SK-N-SH (cell line): ENCODE measurements around the gene METTL13. TPM values are rescaled to one million over a fixed set of nuclear protein-coding genes. Genes with fewer than 3 reads are reported as not detected.

Source experiments
- CTCF ChIA-PET: fragments of 300-600, 350-600 bp; formaldehyde crosslinking; extraction: SDS; loops from one replicate; lab custom pipeline; 2021; lab: Yijun Ruan, JAX
- POLR2A ChIA-PET: fragments of 350-600 bp; sonication (Branson Sonifier 250); formaldehyde crosslinking; extraction: SDS; loops from one replicate; lab custom pipeline; 2020; ENCODE audit warnings: antibody characterized with exemption, inconsistent platforms; lab: Yijun Ruan, JAX
- DNase-seq: peaks from one replicate; pipeline ENCODE4 v3.0.0; 2012
- H2AFZ ChIP-seq: fragments of 200-600 bp; sonication (generic); 2 replicates; pipeline ENCODE4 v1.8.1; 2016; ENCODE audit warnings: antibody characterized with exemption, mild to moderate bottlenecking, low read depth
- H3F3A ChIP-seq: fragments of 200-600 bp; sonication (generic); replicated peaks from 2 replicates; pipeline ENCODE3; 2016; ENCODE audit warnings: antibody characterized with exemption, mild to moderate bottlenecking; ENCODE audit not compliant: insufficient read depth
- H3K27ac ChIP-seq, 2 experiments: fragments of 200-500 bp in 1 of 2; fragments of 200-600 bp in 1 of 2; sonication (Bioruptor generic) in 1 of 2; sonication (generic), shearing (Covaris generic) in 1 of 2; 2 replicates each; pipeline versions ENCODE4 v1.5.1 to v1.6.1; 2014 to 2016; ENCODE audit warnings: low read depth in 2 of 2, inconsistent platforms in 1 of 2, low read length in 1 of 2, mild to moderate bottlenecking in 1 of 2, mixed read lengths in 1 of 2
- H3K27me3 ChIP-seq: fragments of 200-600 bp; sonication (generic), shearing (Covaris generic); 2 replicates; pipeline ENCODE4 v1.6.1; 2016; ENCODE audit warnings: mixed run types; ENCODE audit not compliant: insufficient read depth
- H3K36me3 ChIP-seq, 2 experiments: fragments of 200-500 bp in 1 of 2; fragments of 200-600 bp in 1 of 2; sonication (Bioruptor generic) in 1 of 2; sonication (generic) in 1 of 2; replicated peaks in 1 of 2; 2 replicates each; pipeline versions ENCODE3 to v1.5.1; 2014 to 2016; ENCODE audit warnings: low read length in 1 of 2, mild to moderate bottlenecking in 1 of 2; ENCODE audit not compliant: insufficient read depth in 2 of 2, control insufficient read depth in 1 of 2
- H3K4me1 ChIP-seq, 2 experiments: fragments of 200-500 bp in 1 of 2; fragments of 200-600 bp in 1 of 2; sonication (Bioruptor generic) in 1 of 2; sonication (generic), shearing (Covaris generic) in 1 of 2; 2 replicates each; pipeline versions ENCODE4 v1.5.1 to v1.6.1; 2014 to 2016; ENCODE audit warnings: low read depth in 1 of 2, low read length in 1 of 2, mixed run types in 1 of 2; ENCODE audit not compliant: insufficient read depth in 2 of 2, control insufficient read depth in 1 of 2
- H3K4me2 ChIP-seq: fragments of 200-600 bp; sonication (generic), shearing (Covaris generic); 2 replicates; pipeline ENCODE4 v1.6.1; 2017; ENCODE audit warnings: mixed run types
- H3K4me3 ChIP-seq, 2 experiments: fragments of 200-500 bp in 1 of 2; fragments of 200-600 bp in 1 of 2; sonication (Bioruptor generic) in 1 of 2; sonication (generic), shearing (Covaris generic) in 1 of 2; 2 replicates each; pipeline versions ENCODE4 v1.5.1 to v1.8.1; 2014 to 2016; ENCODE audit warnings: low read depth in 2 of 2, inconsistent platforms in 1 of 2, low read length in 1 of 2, mild to moderate bottlenecking in 1 of 2, mixed read lengths in 1 of 2, moderate library complexity in 1 of 2
- H3K79me2 ChIP-seq: fragments of 200-600 bp; sonication (generic); 2 replicates; pipeline ENCODE4 v1.8.1; 2017; ENCODE audit warnings: mild to moderate bottlenecking; ENCODE audit not compliant: insufficient read depth
- H3K9ac ChIP-seq: fragments of 200-600 bp; sonication (generic); 2 replicates; pipeline ENCODE4 v1.6.1; 2017; ENCODE audit warnings: mixed run types
- H3K9me2 ChIP-seq: fragments of 200-600 bp; sonication (generic); 2 replicates; pipeline ENCODE4 v1.6.1; 2017; ENCODE audit warnings: mixed run types
- H3K9me3 ChIP-seq: fragments of 200-600 bp; sonication (generic); 2 replicates; pipeline ENCODE4 v1.6.1; 2017; ENCODE audit warnings: mixed run types, mild to moderate bottlenecking, moderate library complexity
- H4K20me1 ChIP-seq: fragments of 200-600 bp; sonication (generic); 2 replicates; pipeline ENCODE4 v1.6.1; 2017; ENCODE audit warnings: mild to moderate bottlenecking, mixed run types; ENCODE audit not compliant: insufficient read depth
- CHD2 ChIP-seq: fragments of 150-350 bp; IDR thresholded peaks from 2 replicates; pipeline ENCODE4 v1.6.1; 2018; ENCODE audit warnings: low read length; ENCODE audit not compliant: partially characterized antibody
- ELF1 ChIP-seq: IDR thresholded peaks from 2 replicates; pipeline ENCODE4 v1.4.0; 2012
- EP300 ChIP-seq, 2 experiments: IDR thresholded peaks; 2 replicates each; pipeline versions ENCODE4 v1.4.0 to v1.6.1; 2012; ENCODE audit warnings: borderline replicate concordance in 1 of 2, low read depth in 1 of 2, low read length in 1 of 2
- EZH2phosphoT487 ChIP-seq: fragments of 200-600 bp; sonication (generic); IDR thresholded peaks from 2 replicates; pipeline ENCODE4 v1.6.1; 2017; ENCODE audit warnings: low read depth, mixed run types, mild to moderate bottlenecking, antibody characterized with exemption, moderate library complexity, borderline replicate concordance
- FOSL2 ChIP-seq: IDR thresholded peaks from 2 replicates; pipeline ENCODE4 v1.4.0; 2012; ENCODE audit warnings: low read depth, mild to moderate bottlenecking, moderate library complexity, borderline replicate concordance
- FOXJ3 ChIP-seq: sonication (generic); formaldehyde crosslinking; IDR thresholded peaks from 2 replicates; pipeline ENCODE4 v1.5.1; 2020; ENCODE audit warnings: mild to moderate bottlenecking, missing genetic modification reagents
- GABPA ChIP-seq: IDR thresholded peaks from 2 replicates; pipeline ENCODE4 v1.4.0; 2012; ENCODE audit warnings: low read depth, mild to moderate bottlenecking
- JUND ChIP-seq: IDR thresholded peaks from 2 replicates; pipeline ENCODE4 v1.4.0; 2012
- POLR2AphosphoS5 ChIP-seq: IDR thresholded peaks from 2 replicates; pipeline ENCODE4 v1.6.1; 2012; ENCODE audit warnings: low read depth, low read length
- RAD21 ChIP-seq: IDR thresholded peaks from 2 replicates; pipeline ENCODE4 v1.6.1; 2012; ENCODE audit warnings: mild to moderate bottlenecking, low read length
- RFX5 ChIP-seq: IDR thresholded peaks from 2 replicates; pipeline ENCODE4 v1.6.1; 2012; ENCODE audit warnings: mild to moderate bottlenecking, improper control_type of control experiment, low read length
- SIN3A ChIP-seq: IDR thresholded peaks from 2 replicates; pipeline ENCODE4 v1.6.1; 2012; ENCODE audit warnings: low read depth, mild to moderate bottlenecking, low read length, moderate library complexity, borderline replicate concordance
- TAF1 ChIP-seq: IDR thresholded peaks from 2 replicates; pipeline ENCODE4 v1.6.1; 2012; ENCODE audit warnings: low read depth, mild to moderate bottlenecking, low read length, moderate library complexity, borderline replicate concordance
- TCF12 ChIP-seq: IDR thresholded peaks from 2 replicates; pipeline ENCODE4 v1.4.0; 2012
- WGBS: methylation state at CpG from one replicate; pipeline ENCODE4 v1.1.6; 2017; ENCODE audit warnings: low lambda C conversion rate; 5-methylcytosine and 5-hydroxymethylcytosine counted together
- polyA plus RNA-seq, 3 experiments: library from polyadenylated mRNA; depleted of rRNA; stranded (reverse); fragments of >200 nt; gene quantifications; 2 replicates each; pipeline ENCODE4 v1.2.3, GENCODE V29; 2012
- TF ChIP-seq, protein P1 (sequence below): fragments of 150-350 bp; IDR thresholded peaks from 2 replicates; pipeline ENCODE4 v1.6.1; 2016; ENCODE audit warnings: mild to moderate bottlenecking, low read depth, low read length
- TF ChIP-seq, protein P2 (sequence below): fragments of 200-600 bp; sonication (generic); IDR thresholded peaks from 2 replicates; pipeline ENCODE4 v1.6.1; 2017; ENCODE audit warnings: antibody characterized with exemption, mild to moderate bottlenecking, moderate library complexity
- TF ChIP-seq, protein P3 (sequence below): IDR thresholded peaks from 2 replicates; pipeline ENCODE4 v1.4.0; 2012; ENCODE audit warnings: low read depth, borderline replicate concordance
- TF ChIP-seq, protein P4 (sequence below): IDR thresholded peaks from 2 replicates; pipeline ENCODE4 v1.4.0; 2012; ENCODE audit warnings: low read depth, borderline replicate concordance
- TF ChIP-seq, protein P5 (sequence below): IDR thresholded peaks from 2 replicates; pipeline ENCODE4 v1.6.1; 2012; ENCODE audit warnings: mild to moderate bottlenecking, low read depth, low read length, moderate library complexity

Gene METTL13
- polyA plus RNA-seq, 1 of the 3 experiments (the other 2 are of a cell fraction): 32.7 TPM

DNA sequence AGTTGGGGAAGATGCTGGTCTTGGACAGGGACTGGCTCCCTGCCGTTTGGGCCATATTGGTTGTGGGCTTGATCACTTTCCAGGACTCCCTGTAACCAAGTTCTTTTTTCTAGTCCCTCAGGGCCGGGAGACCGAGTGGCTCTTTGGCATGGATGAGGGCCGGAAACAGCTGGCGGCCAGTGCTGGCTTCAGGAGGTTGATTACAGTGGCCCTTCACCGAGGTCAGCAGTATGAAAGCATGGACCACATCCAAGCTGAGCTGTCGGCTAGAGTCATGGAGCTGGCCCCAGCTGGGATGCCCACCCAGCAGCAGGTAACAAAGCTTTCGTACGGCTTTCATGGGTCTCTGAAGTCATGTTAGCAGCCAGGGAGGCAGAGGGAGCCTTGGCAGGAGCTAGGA lies 4.3 kb downstream of the METTL13 start:
- POLR2A ChIA-PET: no interaction called here
- H3K79me2 ChIP-seq: peaks cover 42% of the 10 kb centered on the region
- CTCF ChIA-PET: interaction anchor here (0.6 to 11.1 kb wide), 5 partner anchors 16 to 826 kb away, joined by 3 to 74 read pairs (median 5); no protein-coding TSS in a partner anchor

More for the DNA sequence above, 4.3 kb downstream of the METTL13 start:
- H3K4me2 ChIP-seq: no peak overlapping the region
- 96% methylated on average over 7 of the region's 9 CpGs for WGBS
- peaks cover 30 to 73% of the 10 kb centered on the region in 2 experiments for H3K36me3 ChIP-seq
- no peak overlapping the region for H3K9ac ChIP-seq
- no peak overlapping the region for H3K4me3 ChIP-seq
- TF ChIP-seq JUND (no peak), GABPA (no peak), CHD2 (no peak), FOSL2 (no peak), POLR2AphosphoS5 (no peak), TCF12 (no peak), FOXJ3 (no peak), RFX5 (no peak), RAD21 (no peak), EP300 (IDR thresholded peaks at IDR 0.05; ENCODE audit: borderline replicate concordance in 1 of 2, low read depth in 1 of 2, low read length in 1 of 2) (no peak), SIN3A (no peak), TAF1 (no peak), EZH2phosphoT487 (no peak), ELF1 (no peak)
- TF ChIP-seq, protein P1, sequence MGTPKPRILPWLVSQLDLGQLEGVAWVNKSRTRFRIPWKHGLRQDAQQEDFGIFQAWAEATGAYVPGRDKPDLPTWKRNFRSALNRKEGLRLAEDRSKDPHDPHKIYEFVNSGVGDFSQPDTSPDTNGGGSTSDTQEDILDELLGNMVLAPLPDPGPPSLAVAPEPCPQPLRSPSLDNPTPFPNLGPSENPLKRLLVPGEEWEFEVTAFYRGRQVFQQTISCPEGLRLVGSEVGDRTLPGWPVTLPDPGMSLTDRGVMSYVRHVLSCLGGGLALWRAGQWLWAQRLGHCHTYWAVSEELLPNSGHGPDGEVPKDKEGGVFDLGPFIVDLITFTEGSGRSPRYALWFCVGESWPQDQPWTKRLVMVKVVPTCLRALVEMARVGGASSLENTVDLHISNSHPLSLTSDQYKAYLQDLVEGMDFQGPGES: no peak
- TF ChIP-seq, protein P2, sequence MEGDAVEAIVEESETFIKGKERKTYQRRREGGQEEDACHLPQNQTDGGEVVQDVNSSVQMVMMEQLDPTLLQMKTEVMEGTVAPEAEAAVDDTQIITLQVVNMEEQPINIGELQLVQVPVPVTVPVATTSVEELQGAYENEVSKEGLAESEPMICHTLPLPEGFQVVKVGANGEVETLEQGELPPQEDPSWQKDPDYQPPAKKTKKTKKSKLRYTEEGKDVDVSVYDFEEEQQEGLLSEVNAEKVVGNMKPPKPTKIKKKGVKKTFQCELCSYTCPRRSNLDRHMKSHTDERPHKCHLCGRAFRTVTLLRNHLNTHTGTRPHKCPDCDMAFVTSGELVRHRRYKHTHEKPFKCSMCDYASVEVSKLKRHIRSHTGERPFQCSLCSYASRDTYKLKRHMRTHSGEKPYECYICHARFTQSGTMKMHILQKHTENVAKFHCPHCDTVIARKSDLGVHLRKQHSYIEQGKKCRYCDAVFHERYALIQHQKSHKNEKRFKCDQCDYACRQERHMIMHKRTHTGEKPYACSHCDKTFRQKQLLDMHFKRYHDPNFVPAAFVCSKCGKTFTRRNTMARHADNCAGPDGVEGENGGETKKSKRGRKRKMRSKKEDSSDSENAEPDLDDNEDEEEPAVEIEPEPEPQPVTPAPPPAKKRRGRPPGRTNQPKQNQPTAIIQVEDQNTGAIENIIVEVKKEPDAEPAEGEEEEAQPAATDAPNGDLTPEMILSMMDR: no peak
- TF ChIP-seq, protein P3, sequence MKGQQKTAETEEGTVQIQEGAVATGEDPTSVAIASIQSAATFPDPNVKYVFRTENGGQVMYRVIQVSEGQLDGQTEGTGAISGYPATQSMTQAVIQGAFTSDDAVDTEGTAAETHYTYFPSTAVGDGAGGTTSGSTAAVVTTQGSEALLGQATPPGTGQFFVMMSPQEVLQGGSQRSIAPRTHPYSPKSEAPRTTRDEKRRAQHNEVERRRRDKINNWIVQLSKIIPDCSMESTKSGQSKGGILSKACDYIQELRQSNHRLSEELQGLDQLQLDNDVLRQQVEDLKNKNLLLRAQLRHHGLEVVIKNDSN: no peak
- TF ChIP-seq, protein P4, sequence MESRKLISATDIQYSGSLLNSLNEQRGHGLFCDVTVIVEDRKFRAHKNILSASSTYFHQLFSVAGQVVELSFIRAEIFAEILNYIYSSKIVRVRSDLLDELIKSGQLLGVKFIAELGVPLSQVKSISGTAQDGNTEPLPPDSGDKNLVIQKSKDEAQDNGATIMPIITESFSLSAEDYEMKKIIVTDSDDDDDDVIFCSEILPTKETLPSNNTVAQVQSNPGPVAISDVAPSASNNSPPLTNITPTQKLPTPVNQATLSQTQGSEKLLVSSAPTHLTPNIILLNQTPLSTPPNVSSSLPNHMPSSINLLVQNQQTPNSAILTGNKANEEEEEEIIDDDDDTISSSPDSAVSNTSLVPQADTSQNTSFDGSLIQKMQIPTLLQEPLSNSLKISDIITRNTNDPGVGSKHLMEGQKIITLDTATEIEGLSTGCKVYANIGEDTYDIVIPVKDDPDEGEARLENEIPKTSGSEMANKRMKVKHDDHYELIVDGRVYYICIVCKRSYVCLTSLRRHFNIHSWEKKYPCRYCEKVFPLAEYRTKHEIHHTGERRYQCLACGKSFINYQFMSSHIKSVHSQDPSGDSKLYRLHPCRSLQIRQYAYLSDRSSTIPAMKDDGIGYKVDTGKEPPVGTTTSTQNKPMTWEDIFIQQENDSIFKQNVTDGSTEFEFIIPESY: no peak
- TF ChIP-seq, protein P5, sequence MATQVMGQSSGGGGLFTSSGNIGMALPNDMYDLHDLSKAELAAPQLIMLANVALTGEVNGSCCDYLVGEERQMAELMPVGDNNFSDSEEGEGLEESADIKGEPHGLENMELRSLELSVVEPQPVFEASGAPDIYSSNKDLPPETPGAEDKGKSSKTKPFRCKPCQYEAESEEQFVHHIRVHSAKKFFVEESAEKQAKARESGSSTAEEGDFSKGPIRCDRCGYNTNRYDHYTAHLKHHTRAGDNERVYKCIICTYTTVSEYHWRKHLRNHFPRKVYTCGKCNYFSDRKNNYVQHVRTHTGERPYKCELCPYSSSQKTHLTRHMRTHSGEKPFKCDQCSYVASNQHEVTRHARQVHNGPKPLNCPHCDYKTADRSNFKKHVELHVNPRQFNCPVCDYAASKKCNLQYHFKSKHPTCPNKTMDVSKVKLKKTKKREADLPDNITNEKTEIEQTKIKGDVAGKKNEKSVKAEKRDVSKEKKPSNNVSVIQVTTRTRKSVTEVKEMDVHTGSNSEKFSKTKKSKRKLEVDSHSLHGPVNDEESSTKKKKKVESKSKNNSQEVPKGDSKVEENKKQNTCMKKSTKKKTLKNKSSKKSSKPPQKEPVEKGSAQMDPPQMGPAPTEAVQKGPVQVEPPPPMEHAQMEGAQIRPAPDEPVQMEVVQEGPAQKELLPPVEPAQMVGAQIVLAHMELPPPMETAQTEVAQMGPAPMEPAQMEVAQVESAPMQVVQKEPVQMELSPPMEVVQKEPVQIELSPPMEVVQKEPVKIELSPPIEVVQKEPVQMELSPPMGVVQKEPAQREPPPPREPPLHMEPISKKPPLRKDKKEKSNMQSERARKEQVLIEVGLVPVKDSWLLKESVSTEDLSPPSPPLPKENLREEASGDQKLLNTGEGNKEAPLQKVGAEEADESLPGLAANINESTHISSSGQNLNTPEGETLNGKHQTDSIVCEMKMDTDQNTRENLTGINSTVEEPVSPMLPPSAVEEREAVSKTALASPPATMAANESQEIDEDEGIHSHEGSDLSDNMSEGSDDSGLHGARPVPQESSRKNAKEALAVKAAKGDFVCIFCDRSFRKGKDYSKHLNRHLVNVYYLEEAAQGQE: no peak
- no peak for DNase-seq
- H2AFZ ChIP-seq: no peak overlapping the region
- H3K27ac ChIP-seq: no peak overlapping the region
- H4K20me1 ChIP-seq: no peaks in the 10 kb centered on the region
- no peaks in the 10 kb centered on the region for H3K9me3 ChIP-seq
- no peaks in the 10 kb centered on the region for H3K9me2 ChIP-seq
- H3F3A ChIP-seq: peaks cover 2% of the 10 kb centered on the region
- H3K4me1 ChIP-seq: peaks cover 9 to 28% of the 10 kb centered on the region in 2 experiments; a peak in 2 of 4 replicates
- H3K27me3 ChIP-seq: no peaks in the 10 kb centered on the region
